K562 (cell line): ENCODE data around the gene CCDC160. TPM values are rescaled to one million over a fixed set of nuclear protein-coding genes. Genes with fewer than 3 reads are reported as not detected.

Experiments
- ATAC-seq: fragments of 200-7000 bp; cut with Tn5 transposase; 3 replicates; pipeline ENCODE4 v1.9.1; 2020; ENCODE audit warnings: moderate library complexity
- BruUV-seq: library from RNA; stranded (reverse); fragments of 400-500 nt; replicated peaks from 2 replicates; lab custom pipeline; 2021; lab: Mats Ljungman, UMichigan
- CTCF ChIA-PET: fragments of 300-600 bp; formaldehyde crosslinking; extraction: SDS; loops from one replicate; lab custom pipeline; 2021; ENCODE audit warnings: low intra/inter-chr PET ratio; lab: Yijun Ruan, JAX
- POLR2A ChIA-PET: fragments of 300-600, 350-650 bp; sonication (Branson Sonifier 250); formaldehyde crosslinking; extraction: SDS; loops from one replicate; lab custom pipeline; 2021; ENCODE audit warnings: antibody characterized with exemption, inconsistent platforms; lab: Yijun Ruan, JAX
- DNase-seq, 4 experiments: peaks; one replicate each; pipeline versions ENCODE4 v3.0.0 to v3.0.0-alpha.2; 2011 to 2018; ENCODE audit warnings: low spot score in 3 of 4, mixed read lengths in 3 of 4; ENCODE audit errors: extremely low read depth in 1 of 4
- FAIRE-seq: peaks from 2 replicates; lab custom pipeline; 2011; peaks lifted over from hg19 to GRCh38; lab: Jason Lieb, UNC
- H2AFZ ChIP-seq: 2 replicates; pipeline ENCODE4 v1.6.0; 2011; ENCODE audit warnings: low read depth, low read length, control low read depth, inconsistent platforms
- H3K27ac ChIP-seq: fragments of 200-600 bp; 3 replicates; pipeline ENCODE4 v1.8.0; 2011; ENCODE audit warnings: low read depth, mild to moderate bottlenecking, control low read depth, inconsistent platforms, low read length, moderate library complexity, mixed read lengths; ENCODE audit errors: extremely low read depth
- H3K27me3 ChIP-seq, 2 experiments: fragments of 300-600 bp in 1 of 2; 2 replicates in 1 of 2; 3 replicates in 1 of 2; pipeline versions ENCODE4 v1.6.0 to v1.8.0; 2011; ENCODE audit warnings: inconsistent platforms in 2 of 2, low read length in 2 of 2, mild to moderate bottlenecking in 1 of 2, mixed read lengths in 1 of 2, moderate library complexity in 1 of 2; ENCODE audit not compliant: control insufficient read depth in 2 of 2, insufficient read depth in 2 of 2
- H3K36me3 ChIP-seq: fragments of 300-600 bp; 3 replicates; pipeline ENCODE4 v1.8.0; 2011; ENCODE audit warnings: mild to moderate bottlenecking, low read length, inconsistent platforms; ENCODE audit not compliant: control insufficient read depth, insufficient read depth
- H3K4me1 ChIP-seq, 2 experiments: fragments of 200-600 bp in 1 of 2; replicated peaks in 1 of 2; 2 replicates in 1 of 2; 3 replicates in 1 of 2; pipeline versions ENCODE4 v1.5.1 to v1.8.0; 2011; ENCODE audit warnings: inconsistent platforms in 2 of 2, low read length in 2 of 2, mild to moderate bottlenecking in 1 of 2, mixed read lengths in 1 of 2, moderate library complexity in 1 of 2; ENCODE audit not compliant: control insufficient read depth in 2 of 2, insufficient read depth in 2 of 2
- H3K4me2 ChIP-seq: 2 replicates; pipeline ENCODE4 v1.6.1; 2011; ENCODE audit warnings: low read length, control low read depth, inconsistent platforms, mixed read lengths; ENCODE audit not compliant: insufficient read depth
- H3K4me3 ChIP-seq: fragments of 200-600 bp; sonication (generic), shearing (Covaris generic); 2 replicates; pipeline ENCODE4 v1.5.1; 2016; ENCODE audit warnings: control low read depth, inconsistent platforms
- H3K79me2 ChIP-seq: fragments of 200-600 bp; 3 replicates; pipeline ENCODE4 v1.8.0; 2011; ENCODE audit warnings: low read length, inconsistent platforms; ENCODE audit not compliant: control insufficient read depth, insufficient read depth
- H3K9ac ChIP-seq, 2 experiments: 2 replicates each; pipeline versions ENCODE4 v1.6.0 to v1.6.1; 2011; ENCODE audit warnings: low read depth in 2 of 2, low read length in 2 of 2, control low read depth in 1 of 2, inconsistent platforms in 1 of 2, mild to moderate bottlenecking in 1 of 2, mixed read lengths in 1 of 2; ENCODE audit not compliant: insufficient read depth in 1 of 2
- H3K9me1 ChIP-seq: one replicate; pipeline ENCODE4 v1.6.0; 2011; ENCODE audit warnings: inconsistent platforms, mild to moderate bottlenecking, low read length, moderate library complexity; ENCODE audit not compliant: control insufficient read depth, insufficient read depth
- H3K9me3 ChIP-seq: replicated peaks from 2 replicates; pipeline ENCODE4 v1.5.1; 2011; ENCODE audit warnings: low read depth, low read length, inconsistent platforms; ENCODE audit not compliant: control insufficient read depth, insufficient read depth
- H4K20me1 ChIP-seq: replicated peaks from 2 replicates; pipeline ENCODE4 v1.6.1; 2011; ENCODE audit warnings: low read length, inconsistent platforms, mixed read lengths; ENCODE audit not compliant: control insufficient read depth, insufficient read depth
- BMI1 ChIP-seq: fragments of 150-350 bp; IDR thresholded peaks from 2 replicates; pipeline ENCODE4 v1.6.1; 2014; ENCODE audit warnings: low read length
- CAMTA2 ChIP-seq: fragments of 250-450 bp; sonication (Bioruptor Pico); conservative IDR thresholded peaks from 2 replicates; pipeline ENCODE4 v1.5.1; 2022
- PHF20 ChIP-seq: fragments of 450-650 bp; IDR thresholded peaks from 2 replicates; pipeline ENCODE4 v1.6.1; 2018; ENCODE audit not compliant: partially characterized antibody
- POLR2AphosphoS2 ChIP-seq: IDR thresholded peaks from 2 replicates; pipeline ENCODE4 v1.6.1; 2012; ENCODE audit warnings: low read length, improper control_type of control experiment
- SMARCE1 ChIP-seq: fragments of 450-650 bp; IDR thresholded peaks from 2 replicates; pipeline ENCODE4 v1.7.1; 2016; ENCODE audit warnings: mild to moderate bottlenecking
- WGBS: fragments of 100-300 bp; shearing (Covaris generic); methylation state at CpG from one replicate; pipeline ENCODE4 v1.1.6; 2016; ENCODE audit warnings: low coverage, mixed read lengths; ENCODE audit not compliant: insufficient coverage; ENCODE audit errors: missing lambda C conversion rate; 5-methylcytosine and 5-hydroxymethylcytosine counted together
- in situ Hi-C: fragments of 300-500 bp; cut with MboI; formaldehyde crosslinking; loops from 4 replicates; pipeline ENCODE4 v1.15.0; 2018; ENCODE audit warnings: inconsistent platforms, mixed read lengths
- intact Hi-C: fragments of 100-400 bp; cut with micrococcal nuclease; formaldehyde crosslinking; loops from 2 replicates; pipeline ENCODE4 v1.14.2; 2022
- polyA plus RNA-seq, 8 experiments: library from polyadenylated mRNA; depleted of rRNA in 4 of 8; stranded (reverse) in 5 of 8; unstranded in 3 of 8; fragments of >200 nt; fragmentation: Nextera tagmentation in 2 of 8; fragmentation: Illumina TruSeq in 1 of 8; extraction: Ambion mirVana in 2 of 8; extraction: Trizol in 1 of 8; gene quantifications; 2 replicates each; pipeline versions ENCODE4 v1.2.1 to v1.2.3, GENCODE V29; 2011 to 2014; ENCODE audit warnings: inconsistent platforms in 1 of 8, missing spikeins in 1 of 8
- total RNA-seq, 7 experiments: library from RNA; depleted of rRNA in 6 of 7; stranded (reverse); fragments of >200 nt in 6 of 7; fragmentation: Illumina TruSeq in 2 of 7; extraction: Trizol in 2 of 7; gene quantifications; 2 replicates each; pipeline versions ENCODE4 v1.2.1 to v1.2.3, GENCODE V29; 2011 to 2021; ENCODE audit warnings: low replicate concordance in 1 of 7
- TF ChIP-seq, protein P1 (sequence below): sonication (generic); formaldehyde crosslinking; IDR thresholded peaks from 2 replicates; pipeline ENCODE4 v1.8.0; 2022; ENCODE audit warnings: mild to moderate bottlenecking, missing genetic modification reagents
- TF ChIP-seq, protein P2 (sequence below): fragments of 450-650 bp; IDR thresholded peaks from 2 replicates; pipeline ENCODE4 v1.6.1; 2018; ENCODE audit warnings: mild to moderate bottlenecking, low read depth; ENCODE audit not compliant: partially characterized antibody
- TF ChIP-seq, protein P3 (sequence below): fragments of 250-450 bp; sonication (Bioruptor Pico); IDR thresholded peaks from 2 replicates; pipeline ENCODE4 v1.4.0; 2020

Gene CCDC160
- total and polyA plus RNA-seq, 9 of the 15 experiments (the other 6 are each of a cell fraction or from before 2014, with no cell fraction given) = not detected

DNA sequence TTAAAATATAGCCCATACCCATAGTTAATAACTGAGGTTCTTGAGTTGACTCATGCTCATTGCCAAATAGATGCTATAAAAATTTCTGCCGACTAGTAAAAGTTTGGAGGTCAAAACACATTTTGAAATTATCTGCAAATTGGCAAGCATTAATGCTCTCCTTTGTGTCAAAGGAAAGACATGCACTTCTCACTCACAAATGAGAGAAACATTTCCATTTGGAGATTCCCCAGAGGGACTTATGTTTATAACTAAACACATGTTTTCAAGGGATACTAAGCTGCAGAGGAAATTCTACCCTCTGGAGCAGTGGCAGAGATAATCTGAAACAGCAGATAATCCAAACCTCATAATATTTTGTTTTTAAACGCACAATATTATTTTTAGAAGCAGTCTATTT is 45.7 kb upstream of the CCDC160 start:
- Histone ChIP-seq H3K36me3 (no peaks in the 10 kb centered on the region), H3K4me2 (no peak overlapping the region), H2AFZ (no peak overlapping the region), H3K9me3 (no peaks in the 10 kb centered on the region), H3K79me2 (no peaks in the 10 kb centered on the region), H4K20me1 (no peaks in the 10 kb centered on the region), H3K9me1 (no peaks in the 10 kb centered on the region), H3K4me3 (no peak overlapping the region), H3K4me1 (no peaks in the 10 kb centered on the region), H3K9ac (no peak overlapping the region), H3K27ac (no peak overlapping the region), H3K27me3 (no peaks in the 10 kb centered on the region)
- FAIRE-seq (no peak), DNase-seq (no peak), ATAC-seq (no peak)
- no TSS peak for BruUV-seq
- ChIA-PET POLR2A (no interaction called here), CTCF (no interaction called here)
- WGBS = 0% methylated on average over 2 of the region's 2 CpGs
- intact Hi-C loops (no loop called here), in situ Hi-C loops (no loop called here)
- TF ChIP-seq BMI1 (no peak), PHF20 (no peak), CAMTA2 (CRISPR knock-in tag) (no peak), SMARCE1 (no peak), POLR2AphosphoS2 (no peak)
- TF ChIP-seq, protein P1, sequence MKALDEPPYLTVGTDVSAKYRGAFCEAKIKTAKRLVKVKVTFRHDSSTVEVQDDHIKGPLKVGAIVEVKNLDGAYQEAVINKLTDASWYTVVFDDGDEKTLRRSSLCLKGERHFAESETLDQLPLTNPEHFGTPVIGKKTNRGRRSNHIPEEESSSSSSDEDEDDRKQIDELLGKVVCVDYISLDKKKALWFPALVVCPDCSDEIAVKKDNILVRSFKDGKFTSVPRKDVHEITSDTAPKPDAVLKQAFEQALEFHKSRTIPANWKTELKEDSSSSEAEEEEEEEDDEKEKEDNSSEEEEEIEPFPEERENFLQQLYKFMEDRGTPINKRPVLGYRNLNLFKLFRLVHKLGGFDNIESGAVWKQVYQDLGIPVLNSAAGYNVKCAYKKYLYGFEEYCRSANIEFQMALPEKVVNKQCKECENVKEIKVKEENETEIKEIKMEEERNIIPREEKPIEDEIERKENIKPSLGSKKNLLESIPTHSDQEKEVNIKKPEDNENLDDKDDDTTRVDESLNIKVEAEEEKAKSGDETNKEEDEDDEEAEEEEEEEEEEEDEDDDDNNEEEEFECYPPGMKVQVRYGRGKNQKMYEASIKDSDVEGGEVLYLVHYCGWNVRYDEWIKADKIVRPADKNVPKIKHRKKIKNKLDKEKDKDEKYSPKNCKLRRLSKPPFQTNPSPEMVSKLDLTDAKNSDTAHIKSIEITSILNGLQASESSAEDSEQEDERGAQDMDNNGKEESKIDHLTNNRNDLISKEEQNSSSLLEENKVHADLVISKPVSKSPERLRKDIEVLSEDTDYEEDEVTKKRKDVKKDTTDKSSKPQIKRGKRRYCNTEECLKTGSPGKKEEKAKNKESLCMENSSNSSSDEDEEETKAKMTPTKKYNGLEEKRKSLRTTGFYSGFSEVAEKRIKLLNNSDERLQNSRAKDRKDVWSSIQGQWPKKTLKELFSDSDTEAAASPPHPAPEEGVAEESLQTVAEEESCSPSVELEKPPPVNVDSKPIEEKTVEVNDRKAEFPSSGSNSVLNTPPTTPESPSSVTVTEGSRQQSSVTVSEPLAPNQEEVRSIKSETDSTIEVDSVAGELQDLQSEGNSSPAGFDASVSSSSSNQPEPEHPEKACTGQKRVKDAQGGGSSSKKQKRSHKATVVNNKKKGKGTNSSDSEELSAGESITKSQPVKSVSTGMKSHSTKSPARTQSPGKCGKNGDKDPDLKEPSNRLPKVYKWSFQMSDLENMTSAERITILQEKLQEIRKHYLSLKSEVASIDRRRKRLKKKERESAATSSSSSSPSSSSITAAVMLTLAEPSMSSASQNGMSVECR (CRISPR knock-in tag) = no peak
- TF ChIP-seq, protein P2, sequence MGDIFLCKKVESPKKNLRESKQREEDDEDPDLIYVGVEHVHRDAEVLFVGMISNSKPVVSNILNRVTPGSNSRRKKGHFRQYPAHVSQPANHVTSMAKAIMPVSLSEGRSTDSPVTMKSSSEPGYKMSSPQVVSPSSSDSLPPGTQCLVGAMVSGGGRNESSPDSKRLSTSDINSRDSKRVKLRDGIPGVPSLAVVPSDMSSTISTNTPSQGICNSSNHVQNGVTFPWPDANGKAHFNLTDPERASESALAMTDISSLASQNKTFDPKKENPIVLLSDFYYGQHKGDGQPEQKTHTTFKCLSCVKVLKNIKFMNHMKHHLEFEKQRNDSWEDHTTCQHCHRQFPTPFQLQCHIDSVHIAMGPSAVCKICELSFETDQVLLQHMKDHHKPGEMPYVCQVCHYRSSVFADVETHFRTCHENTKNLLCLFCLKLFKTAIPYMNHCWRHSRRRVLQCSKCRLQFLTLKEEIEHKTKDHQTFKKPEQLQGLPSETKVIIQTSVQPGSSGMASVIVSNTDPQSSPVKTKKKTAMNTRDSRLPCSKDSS = no peak
- TF ChIP-seq, protein P3, sequence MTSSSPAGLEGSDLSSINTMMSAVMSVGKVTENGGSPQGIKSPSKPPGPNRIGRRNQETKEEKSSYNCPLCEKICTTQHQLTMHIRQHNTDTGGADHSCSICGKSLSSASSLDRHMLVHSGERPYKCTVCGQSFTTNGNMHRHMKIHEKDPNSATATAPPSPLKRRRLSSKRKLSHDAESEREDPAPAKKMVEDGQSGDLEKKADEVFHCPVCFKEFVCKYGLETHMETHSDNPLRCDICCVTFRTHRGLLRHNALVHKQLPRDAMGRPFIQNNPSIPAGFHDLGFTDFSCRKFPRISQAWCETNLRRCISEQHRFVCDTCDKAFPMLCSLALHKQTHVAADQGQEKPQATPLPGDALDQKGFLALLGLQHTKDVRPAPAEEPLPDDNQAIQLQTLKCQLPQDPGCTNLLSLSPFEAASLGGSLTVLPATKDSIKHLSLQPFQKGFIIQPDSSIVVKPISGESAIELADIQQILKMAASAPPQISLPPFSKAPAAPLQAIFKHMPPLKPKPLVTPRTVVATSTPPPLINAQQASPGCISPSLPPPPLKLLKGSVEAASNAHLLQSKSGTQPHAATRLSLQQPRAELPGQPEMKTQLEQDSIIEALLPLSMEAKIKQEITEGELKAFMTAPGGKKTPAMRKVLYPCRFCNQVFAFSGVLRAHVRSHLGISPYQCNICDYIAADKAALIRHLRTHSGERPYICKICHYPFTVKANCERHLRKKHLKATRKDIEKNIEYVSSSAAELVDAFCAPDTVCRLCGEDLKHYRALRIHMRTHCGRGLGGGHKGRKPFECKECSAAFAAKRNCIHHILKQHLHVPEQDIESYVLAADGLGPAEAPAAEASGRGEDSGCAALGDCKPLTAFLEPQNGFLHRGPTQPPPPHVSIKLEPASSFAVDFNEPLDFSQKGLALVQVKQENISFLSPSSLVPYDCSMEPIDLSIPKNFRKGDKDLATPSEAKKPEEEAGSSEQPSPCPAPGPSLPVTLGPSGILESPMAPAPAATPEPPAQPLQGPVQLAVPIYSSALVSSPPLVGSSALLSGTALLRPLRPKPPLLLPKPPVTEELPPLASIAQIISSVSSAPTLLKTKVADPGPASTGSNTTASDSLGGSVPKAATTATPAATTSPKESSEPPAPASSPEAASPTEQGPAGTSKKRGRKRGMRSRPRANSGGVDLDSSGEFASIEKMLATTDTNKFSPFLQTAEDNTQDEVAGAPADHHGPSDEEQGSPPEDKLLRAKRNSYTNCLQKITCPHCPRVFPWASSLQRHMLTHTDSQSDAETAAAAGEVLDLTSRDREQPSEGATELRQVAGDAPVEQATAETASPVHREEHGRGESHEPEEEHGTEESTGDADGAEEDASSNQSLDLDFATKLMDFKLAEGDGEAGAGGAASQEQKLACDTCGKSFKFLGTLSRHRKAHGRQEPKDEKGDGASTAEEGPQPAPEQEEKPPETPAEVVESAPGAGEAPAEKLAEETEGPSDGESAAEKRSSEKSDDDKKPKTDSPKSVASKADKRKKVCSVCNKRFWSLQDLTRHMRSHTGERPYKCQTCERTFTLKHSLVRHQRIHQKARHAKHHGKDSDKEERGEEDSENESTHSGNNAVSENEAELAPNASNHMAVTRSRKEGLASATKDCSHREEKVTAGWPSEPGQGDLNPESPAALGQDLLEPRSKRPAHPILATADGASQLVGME (CRISPR knock-in tag) = no peak
